ENCODE data around the gene HLCS.

GRCh38 chr21:36990508-36991205, 24.2 kb upstream of the HLCS start:
- TF ChIP-seq, protein P1, sequence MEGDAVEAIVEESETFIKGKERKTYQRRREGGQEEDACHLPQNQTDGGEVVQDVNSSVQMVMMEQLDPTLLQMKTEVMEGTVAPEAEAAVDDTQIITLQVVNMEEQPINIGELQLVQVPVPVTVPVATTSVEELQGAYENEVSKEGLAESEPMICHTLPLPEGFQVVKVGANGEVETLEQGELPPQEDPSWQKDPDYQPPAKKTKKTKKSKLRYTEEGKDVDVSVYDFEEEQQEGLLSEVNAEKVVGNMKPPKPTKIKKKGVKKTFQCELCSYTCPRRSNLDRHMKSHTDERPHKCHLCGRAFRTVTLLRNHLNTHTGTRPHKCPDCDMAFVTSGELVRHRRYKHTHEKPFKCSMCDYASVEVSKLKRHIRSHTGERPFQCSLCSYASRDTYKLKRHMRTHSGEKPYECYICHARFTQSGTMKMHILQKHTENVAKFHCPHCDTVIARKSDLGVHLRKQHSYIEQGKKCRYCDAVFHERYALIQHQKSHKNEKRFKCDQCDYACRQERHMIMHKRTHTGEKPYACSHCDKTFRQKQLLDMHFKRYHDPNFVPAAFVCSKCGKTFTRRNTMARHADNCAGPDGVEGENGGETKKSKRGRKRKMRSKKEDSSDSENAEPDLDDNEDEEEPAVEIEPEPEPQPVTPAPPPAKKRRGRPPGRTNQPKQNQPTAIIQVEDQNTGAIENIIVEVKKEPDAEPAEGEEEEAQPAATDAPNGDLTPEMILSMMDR (IDR thresholded peaks at IDR 0.05) = no peak
- no peak for TF ChIP-seq POLR2A (IDR thresholded peaks at IDR 0.05)

Data from right lobe of liver (tissue), 4 donors.